AG10803 (cell line): Measurements from ENCODE around the gene ST6GALNAC3.
"Not testable (repeated sequence)": the region's sequence is repeated elsewhere in the genome, so short reads cannot be mapped to it uniquely, and the experiment has no call there.

Experiments
- DNase-seq: peaks from one replicate; pipeline ENCODE4 v3.0.0; 2010; ENCODE audit warnings: low read depth
- H3K4me3 ChIP-seq: 2 replicates; pipeline ENCODE4 v1.5.1; 2011; ENCODE audit warnings: mild to moderate bottlenecking, low read length, control low read depth
- CTCF ChIP-seq: conservative IDR thresholded peaks from 2 replicates; pipeline ENCODE4 v1.5.1; 2011; ENCODE audit warnings: mild to moderate bottlenecking, low read length, control low read depth, inconsistent platforms

The ST6GALNAC3 gene

GRCh38 chr1:76337542-76338219 is 263.1 kb downstream of the ST6GALNAC3 start:
- no peak overlapping the region for H3K4me3 ChIP-seq
- no peak for DNase-seq
- TF ChIP-seq CTCF = no peak

DNA sequence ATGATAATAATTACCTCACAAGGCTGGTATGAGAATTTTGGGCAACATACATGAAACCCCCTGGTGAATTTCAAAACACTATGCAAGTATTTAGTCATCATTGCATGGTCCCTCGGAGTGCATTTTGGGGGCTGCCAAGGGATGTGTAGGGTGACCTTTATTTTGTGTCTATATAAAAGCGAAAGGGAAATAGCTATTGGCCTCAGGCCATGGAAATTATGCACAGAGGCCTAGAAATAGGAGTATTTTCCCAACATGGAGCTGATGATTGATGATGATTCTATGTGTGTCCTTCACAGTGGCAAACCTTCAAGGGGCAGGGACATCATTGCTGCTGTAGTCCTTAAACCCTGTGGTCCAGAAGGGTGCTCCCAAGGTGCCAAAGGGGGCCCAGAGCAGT is 265.5 kb downstream of the ST6GALNAC3 start:
- no peak for DNase-seq
- no peak for TF ChIP-seq CTCF
- no peak overlapping the region for H3K4me3 ChIP-seq

DNA sequence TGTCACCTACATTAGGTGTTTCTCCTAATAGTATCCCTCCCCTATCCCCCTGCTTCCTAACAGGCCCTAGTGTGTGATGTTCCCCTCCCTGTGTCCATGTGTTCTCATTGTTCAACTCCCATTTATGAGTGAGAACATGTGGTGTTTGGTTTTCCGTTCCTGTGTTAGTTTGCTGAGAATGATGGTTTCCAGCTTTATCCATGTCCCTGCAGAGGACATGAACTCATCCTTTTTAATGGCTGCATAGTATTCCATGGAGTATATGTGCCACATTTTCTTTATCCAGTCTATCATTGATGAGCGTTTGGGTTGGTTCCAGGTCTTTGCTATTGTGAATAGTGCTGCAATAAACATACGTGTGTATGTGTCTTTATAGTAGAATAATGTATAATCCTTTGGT is 267.3 kb downstream of the ST6GALNAC3 start:
- DNase-seq, H3K4me3 ChIP-seq: not testable (repeated sequence)

- H3K4me3 ChIP-seq = no peak overlapping the region
- no peak for DNase-seq
- TF ChIP-seq CTCF = no peak
Measured at GRCh38 chr1:76343356-76343755, 268.8 kb downstream of the ST6GALNAC3 start.

DNA sequence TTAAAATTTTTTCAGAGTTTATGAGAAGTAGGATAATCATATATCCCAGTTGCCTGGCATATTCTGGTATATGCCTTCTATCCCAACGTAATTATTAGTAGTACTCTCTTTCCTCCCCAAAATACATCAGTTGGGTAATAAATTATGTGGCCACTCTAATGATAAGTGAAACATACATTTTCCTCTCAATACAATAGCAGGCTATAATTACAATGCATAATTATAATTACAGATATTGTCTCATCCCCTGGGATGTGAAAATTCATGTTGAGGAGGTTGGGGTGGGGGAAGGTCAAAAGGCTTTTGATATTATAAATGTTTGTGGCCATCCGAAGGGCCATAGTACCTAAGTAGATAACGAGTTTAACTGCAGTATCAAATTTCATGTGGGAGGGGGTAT is 277.1 kb downstream of the ST6GALNAC3 start:
- no peak for DNase-seq
- H3K4me3 ChIP-seq = no peak overlapping the region
- no peak for TF ChIP-seq CTCF

DNA sequence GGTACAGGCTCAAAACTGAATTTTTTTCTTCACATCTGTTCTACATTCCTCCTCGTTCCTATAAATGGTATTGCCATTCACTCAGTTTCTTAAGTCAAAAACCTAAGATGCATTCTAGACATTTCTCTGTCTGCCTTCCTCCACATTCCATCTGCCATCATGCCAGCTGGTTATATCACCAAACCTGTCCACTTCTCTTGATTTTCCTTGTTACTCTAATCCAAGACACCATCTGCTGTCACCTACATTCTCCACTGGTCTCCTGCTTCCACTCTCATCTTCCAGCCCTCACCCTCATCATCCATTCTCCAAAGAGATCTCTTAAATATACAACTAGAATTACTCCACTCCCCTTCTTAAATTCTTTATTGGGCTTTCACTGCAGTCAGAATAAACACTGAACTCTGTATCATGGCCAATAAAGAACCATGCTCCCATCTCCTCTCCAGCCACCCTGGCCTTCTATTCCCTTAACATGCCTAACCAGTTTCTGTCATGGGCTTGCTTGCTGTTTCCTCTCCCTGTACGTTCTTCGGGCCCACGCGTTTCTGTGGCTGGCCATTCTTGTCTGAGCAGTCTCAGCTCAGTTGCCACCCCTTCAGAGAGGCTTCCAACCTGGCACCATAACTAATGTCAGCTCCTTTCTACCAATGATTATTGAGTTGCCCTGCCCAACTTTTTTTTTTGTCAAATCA is 278.3 kb downstream of the ST6GALNAC3 start:
- TF ChIP-seq CTCF = no peak
- H3K4me3 ChIP-seq = no peak overlapping the region
- DNase-seq = no peak

DNA sequence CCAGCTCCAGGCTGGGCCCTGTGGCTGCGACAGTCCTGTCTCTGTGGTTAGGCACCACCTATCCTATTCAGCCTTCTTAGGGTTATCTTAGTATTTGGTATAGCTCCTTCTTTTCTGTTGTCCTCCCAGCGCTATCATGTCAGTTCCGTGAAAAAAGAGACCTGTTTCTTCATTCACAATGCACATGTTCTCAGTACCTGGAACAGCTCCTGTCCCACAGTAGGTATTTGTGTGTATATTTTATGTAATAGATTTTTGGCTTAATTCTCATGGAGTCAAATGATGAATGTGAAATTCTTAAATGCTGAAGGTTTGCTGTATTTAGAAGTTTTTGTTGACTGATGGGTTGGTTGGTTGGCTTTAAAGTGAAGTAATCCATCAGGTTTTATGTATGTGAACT is 279.7 kb downstream of the ST6GALNAC3 start:
- no peak for DNase-seq
- H3K4me3 ChIP-seq = no peak overlapping the region
- no peak for TF ChIP-seq CTCF
